ENCODE measurements around the gene TAF10. TPM values are rescaled to one million over a fixed set of nuclear protein-coding genes. Genes with fewer than 3 reads are reported as not detected.

TAF10 gene
- total RNA-seq, 1 experiment from 2014 or later, result 142 TPM

GRCh38 chr11:6594142-6594768 lies 17.8 kb downstream of the TAF10 start:
- no peak for DNase-seq
- Mint-ChIP-seq H3K9me3 (ENCODE audit: unreplicated experiment) (no peaks in the 10 kb centered on the region), H3K4me3 (ENCODE audit: unreplicated experiment) (no peak overlapping the region), H3K36me3 (ENCODE audit: insufficient read depth, unreplicated experiment) (peaks cover 19% of the 10 kb centered on the region), H3K4me1 (ENCODE audit: low read depth, unreplicated experiment) (no peaks in the 10 kb centered on the region), H3K27me3 (ENCODE audit: insufficient read depth, unreplicated experiment) (no peaks in the 10 kb centered on the region), H3K27ac (ENCODE audit: unreplicated experiment) (no peak overlapping the region)
- CTCF ChIA-PET, result interaction anchor here (0.6 kb wide), 1 partner anchor 89 kb away, joined by 3 read pairs; the partner anchor contains the start of gene MRPL17
- Histone ChIP-seq H3K27me3 (replicated peaks; ENCODE audit: control insufficient read depth, insufficient read depth, low read length) (no peaks in the 10 kb centered on the region), H3K9me3 (no peaks in the 10 kb centered on the region), H3K4me1 (peaks cover 7% of the 10 kb centered on the region; the same call in 1 of the 2 replicates), H3K36me3 (ENCODE audit: control insufficient read depth, insufficient read depth, low read length) (no peaks in the 10 kb centered on the region; the same call in none of the 2 replicates), H3K4me3 (ENCODE audit: low read depth, low read length) (no peak overlapping the region)
- POLR2A ChIA-PET, result no interaction called here
- intact Hi-C loops (cut with micrococcal nuclease; ENCODE audit: unreplicated experiment), result no loop called here
- no peak for TF ChIP-seq CTCF (IDR thresholded peaks at IDR 0.05; ENCODE audit: insufficient read depth in 1 of 2, low read depth in 1 of 2, low read length in 1 of 2, severe bottlenecking in 1 of 2, unreplicated experiment in 1 of 2)
- no TSS peak for BruUV-seq (replicated peaks)

DNA sequence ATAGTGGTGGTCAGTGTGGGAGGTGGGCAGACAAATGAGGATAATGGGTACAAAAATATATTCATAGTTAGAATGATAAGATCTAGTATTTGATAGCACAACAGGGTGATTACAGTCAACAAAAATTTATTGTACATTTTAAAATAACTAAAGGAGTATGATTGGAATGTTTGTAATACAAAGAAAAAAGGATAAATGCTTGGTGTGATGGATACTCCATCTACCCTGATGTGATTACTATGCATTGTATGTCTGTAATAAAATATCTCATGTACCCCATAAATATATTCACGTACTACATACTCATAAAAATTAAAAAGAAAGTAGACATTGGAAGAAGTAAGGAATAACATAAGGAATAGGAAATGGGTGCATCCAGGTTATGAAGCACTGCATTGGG lies 24.0 kb downstream of the TAF10 start:
- Histone ChIP-seq H3K36me3 (ENCODE audit: control insufficient read depth, insufficient read depth, low read length) (no peaks in the 10 kb centered on the region; the same call in 1 of the 2 replicates), H3K4me3 (ENCODE audit: low read depth, low read length) (no peak overlapping the region), H3K27me3 (replicated peaks; ENCODE audit: control insufficient read depth, insufficient read depth, low read length) (no peaks in the 10 kb centered on the region), H3K4me1 (no peaks in the 10 kb centered on the region), H3K9me3 (peaks cover 8% of the 10 kb centered on the region; the same call in 1 of the 2 replicates)
- Mint-ChIP-seq H3K27me3 (ENCODE audit: insufficient read depth, unreplicated experiment) (no peaks in the 10 kb centered on the region), H3K9me3 (ENCODE audit: unreplicated experiment) (peaks cover 20% of the 10 kb centered on the region), H3K36me3 (ENCODE audit: insufficient read depth, unreplicated experiment) (peaks cover 8% of the 10 kb centered on the region), H3K4me1 (ENCODE audit: low read depth, unreplicated experiment) (no peaks in the 10 kb centered on the region), H3K4me3 (ENCODE audit: unreplicated experiment) (no peak overlapping the region), H3K27ac (ENCODE audit: unreplicated experiment) (no peak overlapping the region)
- CTCF ChIA-PET, result no interaction called here
- POLR2A ChIA-PET, result no interaction called here
- TF ChIP-seq CTCF (IDR thresholded peaks at IDR 0.05; ENCODE audit: insufficient read depth in 1 of 2, low read depth in 1 of 2, low read length in 1 of 2, severe bottlenecking in 1 of 2, unreplicated experiment in 1 of 2), result no peak
- no TSS peak for BruUV-seq (replicated peaks)
- intact Hi-C loops (cut with micrococcal nuclease; ENCODE audit: unreplicated experiment), result no loop called here
- DNase-seq, result no peak

DNA sequence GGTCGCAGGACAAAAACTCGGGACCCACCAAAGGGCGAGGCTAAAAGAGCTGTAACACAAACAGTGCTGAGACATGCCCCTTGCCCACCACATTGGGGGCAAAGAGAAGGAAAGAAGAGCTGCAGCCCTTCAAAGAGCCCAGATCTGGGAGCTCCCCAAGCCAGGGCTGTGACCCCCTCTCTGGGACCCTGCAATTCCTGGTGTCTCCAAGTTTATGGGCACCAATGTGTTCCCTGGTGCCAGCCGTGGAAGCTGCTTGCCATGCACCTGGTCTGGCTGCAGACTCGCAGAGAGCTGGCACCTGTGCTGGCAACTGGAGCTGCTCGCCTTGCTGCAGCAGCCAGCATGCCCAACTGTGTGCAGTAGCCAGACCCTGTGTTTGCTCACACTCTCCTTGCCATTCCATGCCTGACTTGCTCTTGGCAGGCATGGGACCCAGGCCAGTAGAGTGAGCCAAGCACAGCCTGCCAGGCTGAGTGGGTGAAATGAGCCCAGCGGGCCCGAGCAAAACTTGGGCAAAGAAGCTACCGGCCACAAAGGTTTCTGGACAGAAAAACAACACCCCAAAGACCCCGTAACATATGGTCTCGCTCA lies 24.6 kb downstream of the TAF10 start:
- Histone ChIP-seq H3K4me1 (no peaks in the 10 kb centered on the region), H3K27me3 (replicated peaks; ENCODE audit: control insufficient read depth, insufficient read depth, low read length) (no peaks in the 10 kb centered on the region), H3K9me3 (peaks cover 8% of the 10 kb centered on the region), H3K36me3 (ENCODE audit: control insufficient read depth, insufficient read depth, low read length) (no peaks in the 10 kb centered on the region; the same call in 1 of the 2 replicates), H3K4me3 (ENCODE audit: low read depth, low read length) (no peak overlapping the region)
- Mint-ChIP-seq H3K27ac (ENCODE audit: unreplicated experiment) (no peak overlapping the region), H3K4me3 (ENCODE audit: unreplicated experiment) (no peak overlapping the region), H3K9me3 (ENCODE audit: unreplicated experiment) (peaks cover 26% of the 10 kb centered on the region), H3K36me3 (ENCODE audit: insufficient read depth, unreplicated experiment) (peaks cover 8% of the 10 kb centered on the region), H3K27me3 (ENCODE audit: insufficient read depth, unreplicated experiment) (no peaks in the 10 kb centered on the region), H3K4me1 (ENCODE audit: low read depth, unreplicated experiment) (no peaks in the 10 kb centered on the region)
- DNase-seq, result no peak
- ChIA-PET CTCF (no interaction called here), POLR2A (no interaction called here)
- no peak for TF ChIP-seq CTCF (IDR thresholded peaks at IDR 0.05; ENCODE audit: insufficient read depth in 1 of 2, low read depth in 1 of 2, low read length in 1 of 2, severe bottlenecking in 1 of 2, unreplicated experiment in 1 of 2)
- intact Hi-C loops (cut with micrococcal nuclease; ENCODE audit: unreplicated experiment), result no loop called here
- BruUV-seq (replicated peaks), result no TSS peak

All from Caco-2 (cell line).